IPS-15b (cell line): ENCODE data around the gene TRMT112.

Experiments
- H3K27me3 ChIP-seq: one replicate; pipeline ENCODE4 v1.6.1; 2013; ENCODE audit warnings: low read length; ENCODE audit not compliant: control insufficient read depth, insufficient read depth
- H3K36me3 ChIP-seq: one replicate; pipeline ENCODE4 v1.6.1; 2013; ENCODE audit warnings: low read length; ENCODE audit not compliant: control insufficient read depth, insufficient read depth
- H3K4me1 ChIP-seq: one replicate; pipeline ENCODE4 v1.6.1; 2013; ENCODE audit warnings: mild to moderate bottlenecking, low read length; ENCODE audit not compliant: control insufficient read depth, insufficient read depth
- H3K4me3 ChIP-seq: one replicate; pipeline ENCODE4 v1.5.1; 2013; ENCODE audit warnings: low read depth, low read length
- H3K9ac ChIP-seq: one replicate; pipeline ENCODE4 v1.6.1; 2013; ENCODE audit warnings: low read depth, mild to moderate bottlenecking, low read length
- H3K9me3 ChIP-seq: one replicate; pipeline ENCODE4 v1.6.1; 2013; ENCODE audit warnings: mild to moderate bottlenecking, low read length; ENCODE audit not compliant: control insufficient read depth, insufficient read depth

The TRMT112 gene

DNA sequence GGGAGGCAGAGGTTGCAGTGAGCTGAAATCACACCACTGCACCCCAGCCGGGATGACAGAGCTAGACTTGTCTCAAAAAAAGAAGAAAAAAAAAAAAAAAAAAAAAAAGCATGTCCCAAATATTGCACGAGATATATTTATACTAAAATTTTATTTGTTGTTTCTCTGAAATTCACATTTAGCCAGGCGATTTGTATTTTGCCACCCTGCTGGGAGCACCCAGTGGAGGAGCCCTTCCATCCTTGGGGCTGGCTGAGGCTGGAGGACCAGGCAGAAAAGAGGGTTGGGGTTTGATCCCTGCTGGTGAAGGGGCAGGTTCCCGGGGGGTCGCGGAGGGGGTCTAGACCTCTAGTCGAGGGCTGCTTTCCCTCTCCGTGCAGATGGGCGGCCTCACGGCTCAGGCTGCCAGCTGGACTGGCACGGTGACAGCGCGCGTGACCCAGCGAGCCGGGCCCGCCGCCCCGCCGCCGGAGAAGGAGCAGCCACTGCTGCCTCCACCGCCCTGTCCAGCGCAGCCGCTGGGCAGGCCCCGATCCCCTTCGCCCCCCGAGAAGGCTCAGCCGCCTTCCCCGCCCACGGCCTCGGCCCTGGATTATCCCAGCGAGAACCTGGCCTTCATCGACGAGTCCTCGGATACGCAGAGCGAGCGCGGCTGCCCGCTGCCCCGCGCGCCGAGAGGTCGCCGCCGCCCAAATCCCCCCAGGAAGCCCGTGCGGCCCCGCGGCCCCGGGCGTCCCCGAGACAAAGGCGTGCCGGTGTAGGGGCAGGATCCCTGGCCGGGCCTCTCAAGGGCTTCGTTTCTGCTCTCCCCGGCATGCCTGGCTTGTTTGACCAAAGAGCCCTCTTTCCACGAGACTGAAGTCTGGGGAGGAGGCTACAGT lies 18.2 kb downstream of the TRMT112 start:
- peaks cover 80% of the 10 kb centered on the region for H3K27me3 ChIP-seq
- H3K9ac ChIP-seq, result no peak overlapping the region
- peak overlapping the region; percentile 65 for H3K4me3 ChIP-seq

GRCh38 chr11:64297699-64298358 lies 19.5 kb downstream of the TRMT112 start:
- no peaks in the 10 kb centered on the region for H3K9me3 ChIP-seq
- H3K27me3 ChIP-seq, result peaks cover 91% of the 10 kb centered on the region
- no peak overlapping the region for H3K9ac ChIP-seq
- peak overlapping the region; percentile 45 for H3K4me3 ChIP-seq
- no peaks in the 10 kb centered on the region for H3K36me3 ChIP-seq
- no peaks in the 10 kb centered on the region for H3K4me1 ChIP-seq

More for the DNA sequence above, 18.2 kb downstream of the TRMT112 start:
- no peaks in the 10 kb centered on the region for H3K9me3 ChIP-seq
- peaks cover 4% of the 10 kb centered on the region for H3K4me1 ChIP-seq
- no peaks in the 10 kb centered on the region for H3K36me3 ChIP-seq

DNA sequence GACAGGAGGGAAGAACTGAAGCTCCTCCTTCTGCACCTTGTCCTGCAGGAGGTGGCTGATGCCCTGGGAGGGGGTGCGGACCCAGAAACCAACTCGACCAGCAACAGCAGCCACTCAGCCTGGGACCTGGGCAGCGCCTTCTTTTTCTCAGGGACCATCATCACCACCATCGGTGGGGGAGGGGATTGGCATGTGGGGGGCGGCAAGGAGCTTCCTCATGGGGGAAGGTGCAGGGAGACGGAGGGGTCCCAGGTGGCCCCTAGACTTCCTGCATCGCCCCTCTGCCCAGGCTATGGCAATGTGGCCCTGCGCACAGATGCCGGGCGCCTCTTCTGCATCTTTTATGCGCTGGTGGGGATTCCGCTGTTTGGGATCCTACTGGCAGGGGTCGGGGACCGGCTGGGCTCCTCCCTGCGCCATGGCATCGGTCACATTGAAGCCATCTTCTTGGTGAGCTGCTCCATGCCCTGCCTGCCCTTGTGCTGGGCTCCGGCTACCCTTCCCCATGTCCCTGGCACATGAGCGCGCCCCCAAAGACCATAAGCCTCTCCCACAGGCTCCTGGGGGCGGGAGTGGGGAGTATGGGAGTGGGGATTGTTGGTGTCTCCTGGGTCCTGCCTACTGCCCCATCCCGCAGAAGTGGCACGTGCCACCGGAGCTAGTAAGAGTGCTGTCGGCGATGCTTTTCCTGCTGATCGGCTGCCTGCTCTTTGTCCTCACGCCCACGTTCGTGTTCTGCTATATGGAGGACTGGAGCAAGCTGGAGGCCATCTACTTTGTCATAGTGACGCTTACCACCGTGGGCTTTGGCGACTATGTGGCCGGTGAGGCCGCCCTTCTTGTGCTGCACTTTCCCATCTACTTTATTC lies 20.3 kb downstream of the TRMT112 start:
- H3K9ac ChIP-seq, result no peak overlapping the region
- no peaks in the 10 kb centered on the region for H3K9me3 ChIP-seq
- no peaks in the 10 kb centered on the region for H3K4me1 ChIP-seq
- H3K27me3 ChIP-seq, result peaks cover 99% of the 10 kb centered on the region
- H3K4me3 ChIP-seq, result peak overlapping the region; percentile 45
- no peaks in the 10 kb centered on the region for H3K36me3 ChIP-seq

- Histone ChIP-seq H3K27me3 (peaks cover 97% of the 10 kb centered on the region), H3K36me3 (no peaks in the 10 kb centered on the region), H3K9ac (no peak overlapping the region), H3K4me1 (no peaks in the 10 kb centered on the region), H3K4me3 (peak overlapping the region; percentile 45), H3K9me3 (no peaks in the 10 kb centered on the region)
Measured at GRCh38 chr11:64296236-64296635, 21.1 kb downstream of the TRMT112 start.

DNA sequence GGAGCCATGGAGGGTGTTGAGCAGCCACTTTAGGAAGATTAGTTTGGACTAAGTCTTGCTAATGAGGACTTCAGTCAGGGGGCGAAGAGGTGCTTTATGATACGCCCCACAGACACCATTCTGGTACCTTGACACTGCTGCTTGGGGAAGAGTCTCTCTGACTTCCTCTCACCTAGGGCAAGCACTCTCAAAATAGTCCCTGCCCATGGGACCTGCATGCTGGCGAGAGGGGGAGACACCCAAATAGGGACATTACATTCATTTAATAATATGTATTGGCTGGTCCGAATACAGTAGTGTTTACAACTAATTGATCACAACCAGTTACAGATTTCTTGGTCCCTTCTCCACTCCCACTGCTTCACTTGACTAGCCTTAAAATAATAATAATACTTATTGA lies 21.6 kb downstream of the TRMT112 start:
- H3K4me3 ChIP-seq, result no peak overlapping the region
- H3K36me3 ChIP-seq, result no peaks in the 10 kb centered on the region
- H3K9ac ChIP-seq, result no peak overlapping the region
- H3K4me1 ChIP-seq, result no peaks in the 10 kb centered on the region
- no peaks in the 10 kb centered on the region for H3K9me3 ChIP-seq
- peaks cover 98% of the 10 kb centered on the region for H3K27me3 ChIP-seq

- Histone ChIP-seq H3K27me3 (peaks cover 98% of the 10 kb centered on the region), H3K4me1 (no peaks in the 10 kb centered on the region), H3K9ac (no peak overlapping the region), H3K36me3 (no peaks in the 10 kb centered on the region), H3K4me3 (no peak overlapping the region), H3K9me3 (no peaks in the 10 kb centered on the region)
Measured at GRCh38 chr11:64294774-64295173, 22.6 kb downstream of the TRMT112 start.

GRCh38 chr11:64292460-64293254 lies 24.7 kb downstream of the TRMT112 start:
- Histone ChIP-seq H3K9me3 (no peaks in the 10 kb centered on the region), H3K36me3 (no peaks in the 10 kb centered on the region), H3K4me3 (peak overlapping the region; percentile 39), H3K9ac (no peak overlapping the region), H3K27me3 (peaks cover 83% of the 10 kb centered on the region), H3K4me1 (no peaks in the 10 kb centered on the region)

GRCh38 chr11:64291752-64292459 lies 25.5 kb downstream of the TRMT112 start:
- H3K4me3 ChIP-seq, result peak overlapping the region; percentile 39

GRCh38 chr11:64291262-64291751 lies 26.1 kb downstream of the TRMT112 start, which contains the start of gene KCNK4:
Gene KCNK4, plus strand, starts transcription at chr11:64291302. Its CDS starts 1,717 bp downstream, at chr11:64293019.
- H3K4me1 ChIP-seq, result no peaks in the 10 kb centered on the region
- H3K9ac ChIP-seq, result no peak within 1 kb of the TSS
- H3K27me3 ChIP-seq, result peaks cover 72% of the 10 kb centered on the region
- H3K36me3 ChIP-seq, result no peaks in the 10 kb centered on the region
- peak within 1 kb of the TSS; percentile 41 for H3K4me3 ChIP-seq
- H3K9me3 ChIP-seq, result no peaks in the 10 kb centered on the region

More at GRCh38 chr11:64291752-64292459, 25.5 kb downstream of the TRMT112 start:
- Histone ChIP-seq H3K9ac (no peak overlapping the region), H3K4me1 (no peaks in the 10 kb centered on the region), H3K9me3 (no peaks in the 10 kb centered on the region), H3K36me3 (no peaks in the 10 kb centered on the region), H3K27me3 (peaks cover 78% of the 10 kb centered on the region)
